ENCODE data around the gene CNST. TPM values are rescaled to one million over a fixed set of nuclear protein-coding genes. Genes with fewer than 3 reads are reported as not detected.

CNST gene
- polyA plus RNA-seq, 1 experiment, result 21.5 TPM

DNA sequence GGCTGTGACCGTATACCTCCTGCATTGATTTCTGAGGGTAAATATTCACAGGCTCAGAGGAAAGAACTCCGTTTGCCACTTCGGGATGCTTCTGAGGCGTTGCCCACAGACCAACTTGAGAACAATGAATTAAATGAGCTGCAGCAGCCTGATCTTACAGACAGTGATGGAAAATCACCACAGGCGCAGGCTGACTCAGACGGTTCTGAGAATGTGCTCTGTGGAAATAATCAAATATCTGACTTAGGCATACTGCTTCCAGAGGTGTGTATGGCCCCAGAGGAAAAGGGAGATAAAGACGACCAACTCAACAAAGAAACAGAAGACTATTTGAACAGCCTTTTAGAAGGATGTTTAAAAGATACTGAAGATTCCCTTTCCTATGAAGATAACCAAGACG lies 81.3 kb downstream of the CNST start:
- peak overlapping the region; percentile 10 for H3K4me3 ChIP-seq (ENCODE audit: low read depth, low read length)
- H3K27me3 ChIP-seq (ENCODE audit: control insufficient read depth, insufficient read depth, low read length), result no peaks in the 10 kb centered on the region
- peak overlapping the region; percentile 40 for H3K27ac ChIP-seq (ENCODE audit: low read depth, low read length)
- no peaks in the 10 kb centered on the region for H3K9me3 ChIP-seq (ENCODE audit: control insufficient read depth, insufficient read depth, low read length)
- peak; percentile 13 for DNase-seq (ENCODE audit: low read depth, low spot score)
- TF ChIP-seq CTCF (IDR thresholded peaks at IDR 0.05; ENCODE audit: low read depth, low read length), result no peak
- POLR2A ChIA-PET, result interaction anchor here (0.6 to 1.3 kb wide), 2 partner anchors 14 to 15 kb away, joined by 3 to 4 read pairs; no protein-coding TSS in a partner anchor
- CTCF ChIA-PET, result interaction anchor here (0.6 to 4.9 kb wide), 15 partner anchors 9 to 149 kb away, joined by 3 to 32 read pairs (median 6); no protein-coding TSS in a partner anchor

GRCh38 chr1:246651012-246651695 lies 84.9 kb downstream of the CNST start:
- CTCF ChIA-PET, result interaction anchor here (4.9 kb wide), 1 partner anchor 38 kb away, joined by 32 read pairs; no protein-coding TSS in a partner anchor
- POLR2A ChIA-PET, result no interaction called here

DNA sequence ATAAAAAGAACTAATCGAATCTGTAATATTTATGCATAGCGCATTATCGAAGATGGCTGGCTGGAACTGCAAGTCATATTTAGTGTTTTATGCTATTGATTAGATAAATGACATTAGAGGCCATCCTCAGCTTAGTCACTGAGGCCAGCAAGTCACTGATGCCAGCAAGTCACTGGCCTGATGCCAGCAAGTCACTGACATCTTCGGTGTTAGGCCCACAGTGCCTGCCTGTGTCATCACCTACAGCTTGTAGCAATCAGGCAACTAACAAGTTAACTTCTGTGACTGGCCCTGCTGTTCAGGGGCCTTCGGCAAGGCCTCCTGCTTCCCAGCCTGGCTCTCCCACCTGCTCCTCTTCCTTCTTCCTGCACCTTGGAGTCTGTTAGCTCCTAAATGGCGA lies 92.3 kb downstream of the CNST start:
- H3K27ac ChIP-seq (ENCODE audit: low read depth, low read length), result no peak overlapping the region
- DNase-seq (ENCODE audit: low read depth, low spot score), result no peak
- CTCF ChIA-PET, result interaction anchor here (0.5 kb wide), 1 partner anchor 31 kb away, joined by 3 read pairs; no protein-coding TSS in a partner anchor
- no peaks in the 10 kb centered on the region for H3K27me3 ChIP-seq (ENCODE audit: control insufficient read depth, insufficient read depth, low read length)
- H3K4me3 ChIP-seq (ENCODE audit: low read depth, low read length), result no peak overlapping the region
- TF ChIP-seq CTCF (IDR thresholded peaks at IDR 0.05; ENCODE audit: low read depth, low read length), result no peak
- POLR2A ChIA-PET, result no interaction called here
- no peaks in the 10 kb centered on the region for H3K9me3 ChIP-seq (ENCODE audit: control insufficient read depth, insufficient read depth, low read length)

More at GRCh38 chr1:246651012-246651695, 84.9 kb downstream of the CNST start:
- Histone ChIP-seq H3K27ac (ENCODE audit: low read depth, low read length) (no peak overlapping the region), H3K4me3 (ENCODE audit: low read depth, low read length) (no peak overlapping the region), H3K27me3 (ENCODE audit: control insufficient read depth, insufficient read depth, low read length) (no peaks in the 10 kb centered on the region), H3K9me3 (ENCODE audit: control insufficient read depth, insufficient read depth, low read length) (no peaks in the 10 kb centered on the region)
- no peak for DNase-seq (ENCODE audit: low read depth, low spot score)
- TF ChIP-seq CTCF (IDR thresholded peaks at IDR 0.05; ENCODE audit: low read depth, low read length), result no peak

- CTCF ChIA-PET, result interaction anchor here (1.0 to 1.7 kb wide), 2 partner anchors 11 to 30 kb away, joined by 4 to 7 read pairs; no protein-coding TSS in a partner anchor
- Histone ChIP-seq H3K4me3 (ENCODE audit: low read depth, low read length) (no peak overlapping the region), H3K27ac (ENCODE audit: low read depth, low read length) (no peak overlapping the region), H3K9me3 (ENCODE audit: control insufficient read depth, insufficient read depth, low read length) (no peaks in the 10 kb centered on the region), H3K27me3 (ENCODE audit: control insufficient read depth, insufficient read depth, low read length) (no peaks in the 10 kb centered on the region)
- no peak for TF ChIP-seq CTCF (IDR thresholded peaks at IDR 0.05; ENCODE audit: low read depth, low read length)
- POLR2A ChIA-PET, result no interaction called here
- no peak for DNase-seq (ENCODE audit: low read depth, low spot score)
Measured at GRCh38 chr1:246659594-246660140, 93.4 kb downstream of the CNST start.

DNA sequence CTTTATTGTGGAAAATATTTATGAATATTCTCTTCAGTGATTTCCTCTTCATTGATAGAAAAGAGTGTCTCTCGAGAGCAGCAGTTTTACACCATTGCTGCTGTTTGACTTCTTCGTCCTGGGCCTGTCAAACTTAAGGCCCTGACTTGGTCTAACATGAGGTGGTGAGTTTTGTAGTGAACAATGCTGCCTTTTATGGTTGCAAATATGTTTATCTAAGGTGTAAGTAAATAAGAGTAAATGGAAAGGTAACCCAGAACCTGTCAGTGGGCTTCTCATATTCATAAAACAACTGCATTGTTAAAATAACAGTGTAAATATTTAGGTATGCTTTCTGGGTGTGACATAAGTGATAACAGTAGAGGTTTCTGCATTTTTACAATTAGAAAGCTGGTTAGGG lies 95.2 kb downstream of the CNST start:
- H3K27ac ChIP-seq (ENCODE audit: low read depth, low read length), result no peak overlapping the region
- no peak for DNase-seq (ENCODE audit: low read depth, low spot score)
- ChIA-PET POLR2A (no interaction called here), CTCF (no interaction called here)
- no peaks in the 10 kb centered on the region for H3K9me3 ChIP-seq (ENCODE audit: control insufficient read depth, insufficient read depth, low read length)
- no peak overlapping the region for H3K4me3 ChIP-seq (ENCODE audit: low read depth, low read length)
- TF ChIP-seq CTCF (IDR thresholded peaks at IDR 0.05; ENCODE audit: low read depth, low read length), result no peak
- no peaks in the 10 kb centered on the region for H3K27me3 ChIP-seq (ENCODE audit: control insufficient read depth, insufficient read depth, low read length)
